ENCODE data around the gene BCAR1.
"Not testable (repeated sequence)": the region's sequence is repeated elsewhere in the genome, so short reads cannot be mapped to it uniquely, and the experiment has no call there.

BCAR1 gene

GRCh38 chr16:75272097-75272551, 20.7 kb upstream of the BCAR1 start:
- TF ChIP-seq, protein P1, sequence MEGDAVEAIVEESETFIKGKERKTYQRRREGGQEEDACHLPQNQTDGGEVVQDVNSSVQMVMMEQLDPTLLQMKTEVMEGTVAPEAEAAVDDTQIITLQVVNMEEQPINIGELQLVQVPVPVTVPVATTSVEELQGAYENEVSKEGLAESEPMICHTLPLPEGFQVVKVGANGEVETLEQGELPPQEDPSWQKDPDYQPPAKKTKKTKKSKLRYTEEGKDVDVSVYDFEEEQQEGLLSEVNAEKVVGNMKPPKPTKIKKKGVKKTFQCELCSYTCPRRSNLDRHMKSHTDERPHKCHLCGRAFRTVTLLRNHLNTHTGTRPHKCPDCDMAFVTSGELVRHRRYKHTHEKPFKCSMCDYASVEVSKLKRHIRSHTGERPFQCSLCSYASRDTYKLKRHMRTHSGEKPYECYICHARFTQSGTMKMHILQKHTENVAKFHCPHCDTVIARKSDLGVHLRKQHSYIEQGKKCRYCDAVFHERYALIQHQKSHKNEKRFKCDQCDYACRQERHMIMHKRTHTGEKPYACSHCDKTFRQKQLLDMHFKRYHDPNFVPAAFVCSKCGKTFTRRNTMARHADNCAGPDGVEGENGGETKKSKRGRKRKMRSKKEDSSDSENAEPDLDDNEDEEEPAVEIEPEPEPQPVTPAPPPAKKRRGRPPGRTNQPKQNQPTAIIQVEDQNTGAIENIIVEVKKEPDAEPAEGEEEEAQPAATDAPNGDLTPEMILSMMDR (IDR thresholded peaks at IDR 0.05; ENCODE audit: borderline replicate concordance, control extremely low read depth, extremely low read depth, insufficient read depth, missing control alignments) = no peak
- peak; percentile 55 for DNase-seq (ENCODE audit: low spot score)
- in situ Hi-C loops (cut with MboI; ENCODE audit: low sequenced_read_pairs, unreplicated experiment) = no loop called here

GRCh38 chr16:75271441-75272096, 20.1 kb upstream of the BCAR1 start:
- DNase-seq (ENCODE audit: low spot score) = no peak

GRCh38 chr16:75269358-75269757, 17.9 kb upstream of the BCAR1 start:
- in situ Hi-C loops (cut with MboI; ENCODE audit: low sequenced_read_pairs, unreplicated experiment); DNase-seq (ENCODE audit: low spot score): not testable (repeated sequence)

More at GRCh38 chr16:75271441-75272096, 20.1 kb upstream of the BCAR1 start:
- in situ Hi-C loops (cut with MboI; ENCODE audit: low sequenced_read_pairs, unreplicated experiment) = no loop called here
- TF ChIP-seq, protein P1 (IDR thresholded peaks at IDR 0.05; ENCODE audit: borderline replicate concordance, control extremely low read depth, extremely low read depth, insufficient read depth, missing control alignments) = no peak

GRCh38 chr16:75267631-75268264, 16.3 kb upstream of the BCAR1 start:
- DNase-seq (ENCODE audit: low spot score) = no peak
- in situ Hi-C loops (cut with MboI; ENCODE audit: low sequenced_read_pairs, unreplicated experiment) = no loop called here
- TF ChIP-seq, protein P1 (IDR thresholded peaks at IDR 0.05; ENCODE audit: borderline replicate concordance, control extremely low read depth, extremely low read depth, insufficient read depth, missing control alignments) = no peak

DNA sequence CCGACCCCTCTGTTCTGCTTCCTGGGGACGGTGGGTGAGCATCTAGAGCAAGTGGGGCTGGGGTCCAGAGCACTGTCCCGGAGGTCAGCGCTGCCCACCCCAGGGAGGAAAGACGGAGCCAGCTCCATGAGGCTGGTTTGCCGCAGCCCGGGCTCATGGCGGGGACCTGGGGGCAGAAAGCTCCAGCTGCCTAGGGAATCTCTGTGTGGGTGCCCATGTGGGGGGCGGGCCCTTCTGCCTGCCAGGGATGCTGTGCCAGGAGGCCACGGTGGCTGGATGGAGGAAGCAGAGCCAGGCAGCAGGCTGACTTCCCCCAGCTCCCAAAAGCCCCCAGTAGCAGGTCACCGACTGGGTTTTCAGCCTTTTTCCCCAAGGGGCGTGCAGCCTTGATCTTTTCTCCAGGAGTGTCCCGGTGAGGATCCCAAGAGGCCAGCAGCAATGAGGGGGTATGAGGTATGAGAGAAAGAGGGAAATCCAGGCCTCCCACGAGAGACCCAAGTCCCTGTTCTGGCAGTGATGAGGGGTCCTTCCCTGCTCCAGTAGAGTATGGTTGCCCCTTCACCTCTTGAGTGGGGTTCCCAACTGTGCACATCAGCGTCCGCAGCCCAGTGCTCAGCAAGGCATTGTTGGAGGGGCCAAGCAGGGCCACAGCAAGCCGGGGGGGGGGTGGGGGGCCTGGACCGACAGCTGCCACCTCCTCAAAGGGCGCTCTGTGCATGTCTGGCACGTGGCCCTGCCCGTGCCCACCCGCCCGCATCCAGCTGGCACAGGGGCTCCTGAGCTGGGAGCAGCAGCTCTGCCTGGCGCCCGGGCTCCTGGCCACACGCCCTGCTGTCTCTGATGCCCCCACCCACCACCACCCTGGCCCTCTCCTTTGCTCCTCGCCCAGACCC, 15.6 kb upstream of the BCAR1 start:
- in situ Hi-C loops (cut with MboI; ENCODE audit: low sequenced_read_pairs, unreplicated experiment) = no loop called here
- TF ChIP-seq, protein P1 (IDR thresholded peaks at IDR 0.05; ENCODE audit: borderline replicate concordance, control extremely low read depth, extremely low read depth, insufficient read depth, missing control alignments) = no peak
- DNase-seq (ENCODE audit: low spot score) = no peak

- TF ChIP-seq, protein P1 (IDR thresholded peaks at IDR 0.05; ENCODE audit: borderline replicate concordance, control extremely low read depth, extremely low read depth, insufficient read depth, missing control alignments) = no peak
- peak; percentile 96 for DNase-seq (ENCODE audit: low spot score)
- in situ Hi-C loops (cut with MboI; ENCODE audit: low sequenced_read_pairs, unreplicated experiment) = no loop called here
These were observed 14.7 kb upstream of the BCAR1 start for GRCh38 chr16:75265911-75266701.
